ENCODE results near the gene VANGL1. TPM values are rescaled to one million over a fixed set of nuclear protein-coding genes. Genes with fewer than 3 reads are reported as not detected.

The VANGL1 gene
- total and polyA plus RNA-seq, 2 of the 13 experiments (the other 11 are each of a cell fraction or from before 2014, with no cell fraction given), result 5.3 to 9.4 TPM

DNA sequence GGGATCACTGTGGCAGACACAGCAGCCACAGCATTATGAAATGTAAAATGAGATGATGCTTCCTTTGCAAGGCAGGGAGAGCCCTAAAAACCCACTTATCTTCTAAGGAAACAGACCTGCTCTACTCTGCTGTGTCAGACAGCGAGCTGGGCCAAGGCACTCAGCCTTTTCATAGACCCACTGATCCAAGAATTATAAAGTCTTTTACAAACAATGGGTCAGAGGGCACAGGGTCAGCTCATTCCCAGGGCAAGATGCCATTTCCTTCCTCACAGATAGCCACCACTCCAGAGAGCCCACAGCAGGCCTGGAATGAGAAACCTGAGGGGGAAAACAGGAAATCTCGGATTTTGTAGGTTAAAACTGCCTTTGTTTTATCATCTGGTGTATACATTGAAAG is 83.8 kb downstream of the VANGL1 start:
- BruUV-seq (replicated peaks), result no TSS peak
- CTCF ChIA-PET (ENCODE audit: low intra/inter-chr PET ratio, low total read pairs), result no interaction called here

More for the DNA sequence above, 83.8 kb downstream of the VANGL1 start:
- Histone ChIP-seq H4K20me1 (ENCODE audit: insufficient read depth, low read length) (no peaks in the 10 kb centered on the region), H2AFZ (ENCODE audit: low read length) (no peak overlapping the region), H3K9ac (ENCODE audit: insufficient read depth, low read depth, low read length) (no peak overlapping the region), H3K9me3 (ENCODE audit: low read length) (no peaks in the 10 kb centered on the region), H3K4me1 (ENCODE audit: insufficient read depth, low read length) (peaks cover 52% of the 10 kb centered on the region), H3K4me2 (ENCODE audit: low read depth, low read length) (no peak overlapping the region), H3K4me3 (replicated peaks in 1 of 3; ENCODE audit: insufficient read depth in 1 of 3, low read depth in 2 of 3, low read length in 3 of 3) (no peak overlapping the region), H3K36me3 (replicated peaks in 1 of 2; ENCODE audit: control insufficient read depth in 1 of 2, insufficient read depth in 2 of 2, low read length in 2 of 2) (no peaks in the 10 kb centered on the region), H3K27me3 (ENCODE audit: control insufficient read depth in 1 of 2, insufficient read depth in 2 of 2, low read length in 2 of 2) (no peaks in the 10 kb centered on the region), H3K27ac (ENCODE audit: extremely low read length, insufficient read depth, low read length) (no peak overlapping the region), H3K79me2 (ENCODE audit: insufficient read depth, low read length) (no peaks in the 10 kb centered on the region)
- no peak for DNase-seq (ENCODE audit: low spot score)
- 73% methylated on average over 2 of the region's 2 CpGs for WGBS (ENCODE audit: low lambda C conversion rate)
- POLR2A ChIA-PET, result no interaction called here
- intact Hi-C loops (cut with micrococcal nuclease; ENCODE audit: unreplicated experiment) (no loop called here), in situ Hi-C loops (cut with HindIII; ENCODE audit: extremely low pct_ligation_motif_present, low pct_unique_long_range_greater_than_20kb) (no loop called here)
- ATAC-seq, result no peak
- no peak for FAIRE-seq
- TF ChIP-seq, protein P1, sequence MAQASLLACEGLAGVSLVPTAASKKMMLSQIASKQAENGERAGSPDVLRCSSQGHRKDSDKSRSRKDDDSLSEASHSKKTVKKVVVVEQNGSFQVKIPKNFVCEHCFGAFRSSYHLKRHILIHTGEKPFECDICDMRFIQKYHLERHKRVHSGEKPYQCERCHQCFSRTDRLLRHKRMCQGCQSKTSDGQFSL (CRISPR knock-in tag; IDR thresholded peaks at IDR 0.05), result no peak
- TF ChIP-seq HOXA3 (CRISPR knock-in tag; IDR thresholded peaks at IDR 0.05) (no peak), CENPX (CRISPR knock-in tag; IDR thresholded peaks at IDR 0.05) (no peak), ZNF720 (CRISPR knock-in tag; IDR thresholded peaks at IDR 0.05) (no peak), MLLT10 (CRISPR knock-in tag; IDR thresholded peaks at IDR 0.05) (no peak), BRCA1 (CRISPR knock-in tag; IDR thresholded peaks at IDR 0.05) (no peak), CBX1 (IDR thresholded peaks at IDR 0.05; ENCODE audit: low read depth) (no peak), NFE2L2 (IDR thresholded peaks at IDR 0.05; ENCODE audit: low read length) (no peak), BCL6 (CRISPR knock-in tag; IDR thresholded peaks at IDR 0.05) (no peak), CBX2 (IDR thresholded peaks at IDR 0.05; ENCODE audit: low read depth, low read length) (no peak), CBX2 (CRISPR knock-in tag; IDR thresholded peaks at IDR 0.05; ENCODE audit: low read depth) (no peak), SMAD1 (CRISPR knock-in tag; IDR thresholded peaks at IDR 0.05; ENCODE audit: borderline replicate concordance, low read depth) (no peak), ZNF766 (CRISPR knock-in tag; IDR thresholded peaks at IDR 0.05; ENCODE audit: borderline replicate concordance) (no peak)
- TF ChIP-seq, protein P2, sequence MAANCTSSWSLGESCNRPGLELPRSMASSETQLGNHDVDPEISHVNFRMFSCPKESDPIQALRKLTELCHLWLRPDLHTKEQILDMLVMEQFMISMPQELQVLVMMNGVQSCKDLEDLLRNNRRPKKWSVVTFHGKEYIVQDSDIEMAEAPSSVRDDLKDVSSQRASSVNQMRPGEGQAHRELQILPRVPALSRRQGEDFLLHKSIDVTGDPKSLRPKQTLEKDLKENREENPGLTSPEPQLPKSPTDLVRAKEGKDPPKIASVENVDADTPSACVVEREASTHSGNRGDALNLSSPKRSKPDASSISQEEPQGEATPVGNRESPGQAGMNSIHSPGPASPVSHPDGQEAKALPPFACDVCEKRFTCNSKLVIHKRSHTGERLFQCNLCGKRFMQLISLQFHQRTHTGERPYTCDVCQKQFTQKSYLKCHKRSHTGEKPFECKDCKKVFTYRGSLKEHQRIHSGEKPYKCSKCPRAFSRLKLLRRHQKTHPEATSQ (CRISPR knock-in tag; IDR thresholded peaks at IDR 0.05; ENCODE audit: borderline replicate concordance), result no peak
- TF ChIP-seq, protein P3, sequence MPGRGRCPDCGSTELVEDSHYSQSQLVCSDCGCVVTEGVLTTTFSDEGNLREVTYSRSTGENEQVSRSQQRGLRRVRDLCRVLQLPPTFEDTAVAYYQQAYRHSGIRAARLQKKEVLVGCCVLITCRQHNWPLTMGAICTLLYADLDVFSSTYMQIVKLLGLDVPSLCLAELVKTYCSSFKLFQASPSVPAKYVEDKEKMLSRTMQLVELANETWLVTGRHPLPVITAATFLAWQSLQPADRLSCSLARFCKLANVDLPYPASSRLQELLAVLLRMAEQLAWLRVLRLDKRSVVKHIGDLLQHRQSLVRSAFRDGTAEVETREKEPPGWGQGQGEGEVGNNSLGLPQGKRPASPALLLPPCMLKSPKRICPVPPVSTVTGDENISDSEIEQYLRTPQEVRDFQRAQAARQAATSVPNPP (CRISPR knock-in tag; IDR thresholded peaks at IDR 0.05), result no peak
- TF ChIP-seq, protein P4, sequence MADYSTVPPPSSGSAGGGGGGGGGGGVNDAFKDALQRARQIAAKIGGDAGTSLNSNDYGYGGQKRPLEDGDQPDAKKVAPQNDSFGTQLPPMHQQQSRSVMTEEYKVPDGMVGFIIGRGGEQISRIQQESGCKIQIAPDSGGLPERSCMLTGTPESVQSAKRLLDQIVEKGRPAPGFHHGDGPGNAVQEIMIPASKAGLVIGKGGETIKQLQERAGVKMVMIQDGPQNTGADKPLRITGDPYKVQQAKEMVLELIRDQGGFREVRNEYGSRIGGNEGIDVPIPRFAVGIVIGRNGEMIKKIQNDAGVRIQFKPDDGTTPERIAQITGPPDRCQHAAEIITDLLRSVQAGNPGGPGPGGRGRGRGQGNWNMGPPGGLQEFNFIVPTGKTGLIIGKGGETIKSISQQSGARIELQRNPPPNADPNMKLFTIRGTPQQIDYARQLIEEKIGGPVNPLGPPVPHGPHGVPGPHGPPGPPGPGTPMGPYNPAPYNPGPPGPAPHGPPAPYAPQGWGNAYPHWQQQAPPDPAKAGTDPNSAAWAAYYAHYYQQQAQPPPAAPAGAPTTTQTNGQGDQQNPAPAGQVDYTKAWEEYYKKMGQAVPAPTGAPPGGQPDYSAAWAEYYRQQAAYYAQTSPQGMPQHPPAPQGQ (CRISPR knock-in tag; IDR thresholded peaks at IDR 0.05; ENCODE audit: borderline replicate concordance), result no peak
- TF ChIP-seq, protein P5, sequence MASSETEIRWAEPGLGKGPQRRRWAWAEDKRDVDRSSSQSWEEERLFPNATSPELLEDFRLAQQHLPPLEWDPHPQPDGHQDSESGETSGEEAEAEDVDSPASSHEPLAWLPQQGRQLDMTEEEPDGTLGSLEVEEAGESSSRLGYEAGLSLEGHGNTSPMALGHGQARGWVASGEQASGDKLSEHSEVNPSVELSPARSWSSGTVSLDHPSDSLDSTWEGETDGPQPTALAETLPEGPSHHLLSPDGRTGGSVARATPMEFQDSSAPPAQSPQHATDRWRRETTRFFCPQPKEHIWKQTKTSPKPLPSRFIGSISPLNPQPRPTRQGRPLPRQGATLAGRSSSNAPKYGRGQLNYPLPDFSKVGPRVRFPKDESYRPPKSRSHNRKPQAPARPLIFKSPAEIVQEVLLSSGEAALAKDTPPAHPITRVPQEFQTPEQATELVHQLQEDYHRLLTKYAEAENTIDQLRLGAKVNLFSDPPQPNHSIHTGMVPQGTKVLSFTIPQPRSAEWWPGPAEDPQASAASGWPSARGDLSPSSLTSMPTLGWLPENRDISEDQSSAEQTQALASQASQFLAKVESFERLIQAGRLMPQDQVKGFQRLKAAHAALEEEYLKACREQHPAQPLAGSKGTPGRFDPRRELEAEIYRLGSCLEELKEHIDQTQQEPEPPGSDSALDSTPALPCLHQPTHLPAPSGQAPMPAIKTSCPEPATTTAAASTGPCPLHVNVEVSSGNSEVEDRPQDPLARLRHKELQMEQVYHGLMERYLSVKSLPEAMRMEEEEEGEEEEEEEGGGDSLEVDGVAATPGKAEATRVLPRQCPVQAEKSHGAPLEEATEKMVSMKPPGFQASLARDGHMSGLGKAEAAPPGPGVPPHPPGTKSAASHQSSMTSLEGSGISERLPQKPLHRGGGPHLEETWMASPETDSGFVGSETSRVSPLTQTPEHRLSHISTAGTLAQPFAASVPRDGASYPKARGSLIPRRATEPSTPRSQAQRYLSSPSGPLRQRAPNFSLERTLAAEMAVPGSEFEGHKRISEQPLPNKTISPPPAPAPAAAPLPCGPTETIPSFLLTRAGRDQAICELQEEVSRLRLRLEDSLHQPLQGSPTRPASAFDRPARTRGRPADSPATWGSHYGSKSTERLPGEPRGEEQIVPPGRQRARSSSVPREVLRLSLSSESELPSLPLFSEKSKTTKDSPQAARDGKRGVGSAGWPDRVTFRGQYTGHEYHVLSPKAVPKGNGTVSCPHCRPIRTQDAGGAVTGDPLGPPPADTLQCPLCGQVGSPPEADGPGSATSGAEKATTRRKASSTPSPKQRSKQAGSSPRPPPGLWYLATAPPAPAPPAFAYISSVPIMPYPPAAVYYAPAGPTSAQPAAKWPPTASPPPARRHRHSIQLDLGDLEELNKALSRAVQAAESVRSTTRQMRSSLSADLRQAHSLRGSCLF (CRISPR knock-in tag; IDR thresholded peaks at IDR 0.05; ENCODE audit: borderline replicate concordance), result no peak
